HG03469 (cell line): ENCODE data around the gene THEM5.
"Not testable (repeated sequence)": the region's sequence is repeated elsewhere in the genome, so short reads cannot be mapped to it uniquely, and the experiment has no call there.

Experiments
- ATAC-seq: cut with Tn5 transposase; IDR thresholded peaks from one replicate; pipeline ENCODE4 v1.9.1; 2021; ENCODE audit warnings: mild to moderate bottlenecking, moderate library complexity, moderate number of reproducible peaks; ENCODE audit not compliant: unreplicated experiment

THEM5 gene

GRCh38 chr1:151853411-151853943 is at the start of gene THEM5:
TSS of gene THEM5 (minus strand) at chr1:151853712. CDS start at chr1:151853565, 147 bp downstream.
- no peak for ATAC-seq

GRCh38 chr1:151902858-151903257 is 49.3 kb upstream of the THEM5 start:
- no peak for ATAC-seq

- ATAC-seq: not testable (repeated sequence)
Observed at GRCh38 chr1:151900804-151901203, 47.3 kb upstream of the THEM5 start.

GRCh38 chr1:151898519-151898991 is 45.0 kb upstream of the THEM5 start:
- ATAC-seq: no peak

- no peak for ATAC-seq
Observed at GRCh38 chr1:151897991-151898431, 44.5 kb upstream of the THEM5 start.

GRCh38 chr1:151893176-151893924 is 39.8 kb upstream of the THEM5 start:
- no peak for ATAC-seq

- ATAC-seq: no peak
Observed at GRCh38 chr1:151892190-151892589, 38.7 kb upstream of the THEM5 start.

GRCh38 chr1:151891512-151891911 is 38.0 kb upstream of the THEM5 start:
- no peak for ATAC-seq

GRCh38 chr1:151888972-151889570 is 35.6 kb upstream of the THEM5 start:
- no peak for ATAC-seq

- ATAC-seq: no peak
Observed at GRCh38 chr1:151887028-151887427, 33.5 kb upstream of the THEM5 start.

- ATAC-seq: no peak
Observed at GRCh38 chr1:151885479-151885878, 32.0 kb upstream of the THEM5 start.

GRCh38 chr1:151884879-151885278 is 31.4 kb upstream of the THEM5 start:
- ATAC-seq: not testable (repeated sequence)

- ATAC-seq: not testable (repeated sequence)
Observed at GRCh38 chr1:151884445-151884844, 30.9 kb upstream of the THEM5 start.

- not testable (repeated sequence) for ATAC-seq
Observed at GRCh38 chr1:151883898-151884297, 30.4 kb upstream of the THEM5 start.

- not testable (repeated sequence) for ATAC-seq
Observed at GRCh38 chr1:151882918-151883317, 29.4 kb upstream of the THEM5 start.

- ATAC-seq: no peak
Observed at GRCh38 chr1:151882466-151882865, 29.0 kb upstream of the THEM5 start.

- no peak for ATAC-seq
Observed at GRCh38 chr1:151881479-151881878, 28.0 kb upstream of the THEM5 start.

GRCh38 chr1:151875419-151876097 is 22.0 kb upstream of the THEM5 start:
- ATAC-seq: no peak

GRCh38 chr1:151872776-151873175 is 19.3 kb upstream of the THEM5 start:
- not testable (repeated sequence) for ATAC-seq

- ATAC-seq: no peak
Observed at GRCh38 chr1:151871284-151872030, 17.9 kb upstream of the THEM5 start.

GRCh38 chr1:151868486-151868885 is 15.0 kb upstream of the THEM5 start:
- no peak for ATAC-seq
